ENCODE data around the gene ADAMTS8. TPM values are rescaled to one million over a fixed set of nuclear protein-coding genes. Genes with fewer than 3 reads are reported as not detected.

ADAMTS8 gene
- total RNA-seq, 1 experiment from 2014 or later = 0.07 TPM

- no peak for ATAC-seq
- Histone ChIP-seq H3K9me2 (ENCODE audit: insufficient read depth) (no peaks in the 10 kb centered on the region), H3K36me3 (ENCODE audit: control insufficient read depth in 1 of 2, insufficient read depth in 2 of 2, low read length in 2 of 2) (no peaks in the 10 kb centered on the region), H3K27me3 (ENCODE audit: insufficient read depth, low read length) (peaks cover 49% of the 10 kb centered on the region), H3K4me3 (replicated peaks in 1 of 2; ENCODE audit: low read depth in 1 of 2, low read length in 2 of 2) (no peak overlapping the region), H2AFZ (ENCODE audit: low read depth, low read length, poor library complexity, severe bottlenecking) (no peak overlapping the region), H4K20me1 (ENCODE audit: insufficient read depth) (no peaks in the 10 kb centered on the region), H3K9ac (ENCODE audit: low read length) (no peak overlapping the region), H3K27ac (ENCODE audit: low read depth, low read length) (no peak overlapping the region), H3K4me1 (ENCODE audit: control insufficient read depth in 1 of 2, insufficient read depth in 2 of 2, low read length in 2 of 2) (no peaks in the 10 kb centered on the region), H3K9me3 (ENCODE audit: control insufficient read depth in 1 of 2, insufficient read depth in 1 of 2, low read depth in 1 of 2, low read length in 2 of 2) (no peaks in the 10 kb centered on the region), H3K4me2 (ENCODE audit: low read length) (no peak overlapping the region), H3K79me2 (ENCODE audit: insufficient read depth, low read length) (no peaks in the 10 kb centered on the region)
- TF ChIP-seq POLR2AphosphoS5 (IDR thresholded peaks at IDR 0.05; ENCODE audit: low read depth, low read length) (no peak), TCF7L2 (IDR thresholded peaks at IDR 0.05; ENCODE audit: borderline replicate concordance, extremely low read depth, insufficient read depth, insufficient read length) (no peak), FOSL1 (IDR thresholded peaks at IDR 0.05; ENCODE audit: low read depth) (no peak), EGR1 (IDR thresholded peaks at IDR 0.05; ENCODE audit: low read depth) (no peak)
- ChIA-PET RAD21 (ENCODE audit: low non-redundant PET in 1 of 2, low total read pairs in 2 of 2, uncharacterized antibody in 2 of 2, unreplicated experiment in 2 of 2) (no interaction called here), CTCF (interaction anchor here (1.1 kb wide), 1 partner anchor 212 kb away, joined by 5 read pairs; no protein-coding TSS in a partner anchor), POLR2A (no interaction called here)
- DNase-seq (ENCODE audit: low read depth, low spot score) = no peak
- intact Hi-C loops (cut with micrococcal nuclease) = no loop called here
- no TSS peak for BruUV-seq (replicated peaks)
These were observed 3.7 kb downstream of the ADAMTS8 start for GRCh38 chr11:130424613-130425140.

- Histone ChIP-seq H3K9me3 (ENCODE audit: control insufficient read depth in 1 of 2, insufficient read depth in 1 of 2, low read depth in 1 of 2, low read length in 2 of 2) (no peaks in the 10 kb centered on the region), H2AFZ (ENCODE audit: low read depth, low read length, poor library complexity, severe bottlenecking) (no peak overlapping the region), H3K27me3 (ENCODE audit: insufficient read depth, low read length) (peaks cover 44% of the 10 kb centered on the region), H3K4me1 (ENCODE audit: control insufficient read depth in 1 of 2, insufficient read depth in 2 of 2, low read length in 2 of 2) (no peaks in the 10 kb centered on the region), H3K4me2 (ENCODE audit: low read length) (no peak overlapping the region), H3K9me2 (ENCODE audit: insufficient read depth) (no peaks in the 10 kb centered on the region), H4K20me1 (ENCODE audit: insufficient read depth) (no peaks in the 10 kb centered on the region), H3K9ac (ENCODE audit: low read length) (no peak overlapping the region), H3K4me3 (replicated peaks in 1 of 2; ENCODE audit: low read depth in 1 of 2, low read length in 2 of 2) (no peak overlapping the region), H3K79me2 (ENCODE audit: insufficient read depth, low read length) (no peaks in the 10 kb centered on the region), H3K27ac (ENCODE audit: low read depth, low read length) (no peak overlapping the region), H3K36me3 (ENCODE audit: control insufficient read depth in 1 of 2, insufficient read depth in 2 of 2, low read length in 2 of 2) (no peaks in the 10 kb centered on the region)
- ChIA-PET CTCF (no interaction called here), POLR2A (no interaction called here), RAD21 (ENCODE audit: low non-redundant PET in 1 of 2, low total read pairs in 2 of 2, uncharacterized antibody in 2 of 2, unreplicated experiment in 2 of 2) (no interaction called here)
- intact Hi-C loops (cut with micrococcal nuclease) = no loop called here
- TF ChIP-seq TCF7L2 (IDR thresholded peaks at IDR 0.05; ENCODE audit: borderline replicate concordance, extremely low read depth, insufficient read depth, insufficient read length) (no peak), ATF3 (IDR thresholded peaks at IDR 0.05) (no peak), SP1 (IDR thresholded peaks at IDR 0.05; ENCODE audit: low read depth) (no peak), ELF1 (IDR thresholded peaks at IDR 0.05; ENCODE audit: borderline replicate concordance, low read depth) (no peak), EZH2 (IDR thresholded peaks at IDR 0.05) (no peak), ZBTB33 (IDR thresholded peaks at IDR 0.05; ENCODE audit: extremely low read depth, insufficient replicate concordance, low read length) (no peak), JUND (IDR thresholded peaks at IDR 0.05) (no peak), POLR2AphosphoS5 (IDR thresholded peaks at IDR 0.05; ENCODE audit: low read depth, low read length) (no peak), EGR1 (IDR thresholded peaks at IDR 0.05; ENCODE audit: low read depth) (no peak), SRF (IDR thresholded peaks at IDR 0.05; ENCODE audit: low read depth) (no peak), CBX3 (IDR thresholded peaks at IDR 0.05; ENCODE audit: low read depth) (no peak), EZH2phosphoT487 (IDR thresholded peaks at IDR 0.05; ENCODE audit: borderline replicate concordance) (no peak), CTCF (IDR thresholded peaks at IDR 0.05 in 2 of 3, conservative IDR thresholded peaks at IDR 0.05 in 1 of 3; ENCODE audit: borderline replicate concordance in 1 of 3, insufficient read depth in 1 of 3, low read depth in 2 of 3, low read length in 2 of 3) (no peak)
- BruUV-seq (replicated peaks) = no TSS peak
- ATAC-seq (no peak), DNase-seq (ENCODE audit: low read depth, low spot score) (no peak)
These were observed 4.8 kb downstream of the ADAMTS8 start for GRCh38 chr11:130423541-130424142.

Data from HCT116 (cell line).